Stomach (tissue), 4 donors: Measurements from ENCODE around the gene ZFPM1.

Experiments used
- CTCF ChIP-seq, 7 experiments: fragments of 450-650 bp in 4 of 7; fragments of 200-600 bp in 3 of 7; sonication (generic) in 3 of 7; IDR thresholded peaks; one replicate each; pipeline ENCODE4 v1.5.1; 2016 to 2019; ENCODE audit warnings: antibody characterized with exemption in 7 of 7, control low read depth in 2 of 7, mild to moderate bottlenecking in 1 of 7
- POLR2A ChIP-seq, 4 donors: fragments of 450-650 bp; IDR thresholded peaks; one replicate each; pipeline ENCODE4 v1.6.1; 2016; ENCODE audit warnings: antibody characterized with exemption in 4 of 4, control low read depth in 2 of 4, mild to moderate bottlenecking in 1 of 4, moderate library complexity in 1 of 4

GRCh38 chr16:88561485-88562359 is 108.6 kb downstream of the ZFPM1 start:
- TF ChIP-seq CTCF (IDR thresholded peaks at IDR 0.05) (peak in 5 of 7 experiments; percentile 33 to 71 (median 56)), POLR2A (IDR thresholded peaks at IDR 0.05) (no peak)
